ENCODE data around the gene KLF13.

Gene KLF13

DNA sequence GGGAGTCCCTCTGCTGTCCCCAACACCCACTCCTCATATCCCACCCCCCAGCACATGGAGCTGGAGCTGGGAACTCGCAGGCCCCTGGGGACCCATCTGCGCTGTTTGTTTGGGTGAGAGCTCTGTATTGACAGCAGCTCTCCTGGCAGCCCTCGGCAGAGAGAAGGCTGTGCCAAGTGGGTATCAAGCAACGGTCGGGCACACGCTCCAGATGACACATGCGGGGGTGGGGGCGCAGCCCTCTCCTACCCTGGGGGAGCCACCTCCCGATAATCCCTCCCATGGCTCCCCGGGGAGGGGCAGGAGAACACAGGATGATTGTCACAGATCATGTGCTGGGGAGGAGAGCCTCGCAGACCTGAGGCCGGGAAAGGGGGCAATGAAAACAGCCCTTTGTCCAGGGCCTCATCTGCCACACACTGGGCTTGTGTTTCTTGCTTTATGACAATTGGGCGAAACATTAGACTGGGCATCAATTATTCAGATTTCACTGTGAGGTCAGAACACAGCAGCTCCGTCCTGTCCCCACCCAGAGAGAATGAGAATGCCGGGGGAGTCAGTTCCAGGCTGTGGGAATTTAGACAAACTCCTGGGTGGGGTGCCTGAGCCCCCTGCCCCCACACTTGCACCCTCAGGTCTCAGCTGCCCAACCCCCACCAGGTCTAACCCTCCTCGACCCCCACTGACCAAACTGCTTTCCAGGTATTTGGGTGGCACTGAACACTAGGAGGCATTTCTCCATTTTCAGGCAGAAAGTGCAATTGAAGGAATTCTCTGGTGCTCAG is 46.4 kb upstream of the KLF13 start:
- TF ChIP-seq, protein P1, sequence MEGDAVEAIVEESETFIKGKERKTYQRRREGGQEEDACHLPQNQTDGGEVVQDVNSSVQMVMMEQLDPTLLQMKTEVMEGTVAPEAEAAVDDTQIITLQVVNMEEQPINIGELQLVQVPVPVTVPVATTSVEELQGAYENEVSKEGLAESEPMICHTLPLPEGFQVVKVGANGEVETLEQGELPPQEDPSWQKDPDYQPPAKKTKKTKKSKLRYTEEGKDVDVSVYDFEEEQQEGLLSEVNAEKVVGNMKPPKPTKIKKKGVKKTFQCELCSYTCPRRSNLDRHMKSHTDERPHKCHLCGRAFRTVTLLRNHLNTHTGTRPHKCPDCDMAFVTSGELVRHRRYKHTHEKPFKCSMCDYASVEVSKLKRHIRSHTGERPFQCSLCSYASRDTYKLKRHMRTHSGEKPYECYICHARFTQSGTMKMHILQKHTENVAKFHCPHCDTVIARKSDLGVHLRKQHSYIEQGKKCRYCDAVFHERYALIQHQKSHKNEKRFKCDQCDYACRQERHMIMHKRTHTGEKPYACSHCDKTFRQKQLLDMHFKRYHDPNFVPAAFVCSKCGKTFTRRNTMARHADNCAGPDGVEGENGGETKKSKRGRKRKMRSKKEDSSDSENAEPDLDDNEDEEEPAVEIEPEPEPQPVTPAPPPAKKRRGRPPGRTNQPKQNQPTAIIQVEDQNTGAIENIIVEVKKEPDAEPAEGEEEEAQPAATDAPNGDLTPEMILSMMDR (IDR thresholded peaks at IDR 0.05; ENCODE audit: low read depth, low read length): no peak
- DNase-seq (ENCODE audit: low read depth, low spot score): no peak
- in situ Hi-C loops (cut with HindIII; ENCODE audit: low sequenced_read_pairs): no loop called here
- H3K4me3 ChIP-seq (ENCODE audit: low read depth, low read length): no peak overlapping the region

DNA sequence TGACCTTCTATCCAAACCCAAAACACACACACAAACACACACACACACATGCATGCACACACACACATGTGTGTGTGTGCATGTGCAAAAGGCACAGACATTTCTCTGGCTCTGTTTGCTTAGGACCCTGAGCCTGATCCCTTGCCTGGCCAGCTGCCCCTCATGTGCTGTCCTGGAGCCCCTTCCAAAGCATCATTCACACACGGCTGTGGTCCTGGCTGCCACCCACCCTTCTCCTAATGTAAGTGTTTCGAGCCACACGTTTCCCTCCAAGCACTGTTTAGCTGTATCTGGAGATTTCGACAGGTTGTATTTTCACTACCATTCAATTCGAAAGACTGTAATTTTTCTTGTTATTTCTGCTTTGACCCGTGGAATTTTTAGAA is 45.8 kb upstream of the KLF13 start:
- in situ Hi-C loops (cut with HindIII; ENCODE audit: low sequenced_read_pairs): no loop called here
- TF ChIP-seq, protein P1 (IDR thresholded peaks at IDR 0.05; ENCODE audit: low read depth, low read length): no peak
- H3K4me3 ChIP-seq (ENCODE audit: low read depth, low read length): no peak overlapping the region
- no peak for DNase-seq (ENCODE audit: low read depth, low spot score)

DNA sequence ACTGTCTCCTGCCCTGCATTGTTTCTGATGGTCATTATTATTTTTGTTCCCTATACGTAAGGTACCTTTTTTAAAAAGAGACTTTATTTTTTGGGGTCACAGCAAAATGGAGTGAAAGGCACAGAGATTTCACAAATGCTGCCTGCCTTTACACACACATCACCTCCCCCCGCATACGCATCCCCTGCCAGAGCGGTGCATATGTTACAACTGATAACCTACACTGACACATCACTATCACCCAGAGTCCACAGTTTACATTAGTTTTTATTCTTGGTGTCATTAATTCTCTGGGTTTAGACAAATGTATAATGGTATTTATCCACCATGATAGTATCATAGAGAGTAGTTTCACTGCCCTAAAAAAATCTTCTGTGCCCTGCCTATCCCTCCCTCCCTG is 43.6 kb upstream of the KLF13 start:
- in situ Hi-C loops (cut with HindIII; ENCODE audit: low sequenced_read_pairs): no loop called here
- TF ChIP-seq, protein P1 (IDR thresholded peaks at IDR 0.05; ENCODE audit: low read depth, low read length): no peak
- no peak for DNase-seq (ENCODE audit: low read depth, low spot score)
- H3K4me3 ChIP-seq (ENCODE audit: low read depth, low read length): no peak overlapping the region

DNA sequence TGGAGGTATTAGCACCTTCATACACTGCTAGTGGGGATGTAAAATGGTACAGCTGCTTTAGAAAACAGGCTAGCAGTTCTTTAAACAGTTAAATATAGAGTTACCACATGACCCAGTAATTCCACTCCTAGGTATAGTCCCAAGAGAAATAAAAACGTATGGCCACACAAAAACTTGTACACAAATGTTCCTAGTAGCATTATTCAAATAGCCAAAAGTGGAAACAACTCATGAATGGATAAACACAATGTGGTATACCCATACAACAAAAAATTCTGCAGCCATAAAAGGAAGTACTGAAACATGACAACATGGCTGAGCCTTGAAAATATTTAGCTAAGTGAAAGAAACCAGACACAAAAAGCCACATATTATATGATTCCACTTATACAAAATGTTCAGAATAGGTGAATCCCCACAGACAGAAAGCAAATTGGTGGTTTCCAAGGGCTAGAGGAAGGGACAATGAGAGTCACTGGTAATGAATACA is 40.8 kb upstream of the KLF13 start:
- in situ Hi-C loops (cut with HindIII; ENCODE audit: low sequenced_read_pairs): no loop called here
- no peak for DNase-seq (ENCODE audit: low read depth, low spot score)
- TF ChIP-seq, protein P1 (IDR thresholded peaks at IDR 0.05; ENCODE audit: low read depth, low read length): no peak

DNA sequence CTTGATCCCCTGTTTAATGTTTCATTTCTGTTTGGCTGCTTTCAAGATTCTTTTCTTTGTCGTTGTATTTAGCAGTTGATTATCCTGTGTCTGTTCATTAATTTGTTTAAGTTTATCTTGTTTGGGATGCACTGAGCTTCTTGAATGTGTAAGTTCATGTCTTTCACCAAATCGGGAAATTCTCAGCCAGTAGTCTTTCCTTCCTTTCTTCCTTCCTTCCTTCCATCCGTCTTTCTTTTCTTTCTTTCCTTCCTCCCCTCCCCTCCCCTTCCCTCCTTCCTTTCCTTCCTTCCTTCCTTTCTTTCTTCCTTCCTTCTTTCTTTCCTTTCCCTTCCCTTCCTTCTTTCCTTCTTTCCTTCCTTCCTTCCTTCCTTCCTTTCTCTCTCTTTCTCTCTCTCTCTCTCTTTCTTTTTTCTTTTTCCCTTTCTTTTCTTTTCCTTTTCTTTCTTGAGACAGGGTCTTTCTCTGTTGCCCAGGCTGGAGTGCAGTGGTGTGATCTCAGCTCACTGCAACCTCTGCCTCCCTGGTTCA is 35.5 kb upstream of the KLF13 start:
- no peak overlapping the region for H3K4me3 ChIP-seq (ENCODE audit: low read depth, low read length)
- TF ChIP-seq, protein P1 (IDR thresholded peaks at IDR 0.05; ENCODE audit: low read depth, low read length): no peak
- no peak for DNase-seq (ENCODE audit: low read depth, low spot score)
- in situ Hi-C loops (cut with HindIII; ENCODE audit: low sequenced_read_pairs): no loop called here

More for the DNA sequence above, 40.8 kb upstream of the KLF13 start:
- H3K4me3 ChIP-seq (ENCODE audit: low read depth, low read length): no peak overlapping the region

DNA sequence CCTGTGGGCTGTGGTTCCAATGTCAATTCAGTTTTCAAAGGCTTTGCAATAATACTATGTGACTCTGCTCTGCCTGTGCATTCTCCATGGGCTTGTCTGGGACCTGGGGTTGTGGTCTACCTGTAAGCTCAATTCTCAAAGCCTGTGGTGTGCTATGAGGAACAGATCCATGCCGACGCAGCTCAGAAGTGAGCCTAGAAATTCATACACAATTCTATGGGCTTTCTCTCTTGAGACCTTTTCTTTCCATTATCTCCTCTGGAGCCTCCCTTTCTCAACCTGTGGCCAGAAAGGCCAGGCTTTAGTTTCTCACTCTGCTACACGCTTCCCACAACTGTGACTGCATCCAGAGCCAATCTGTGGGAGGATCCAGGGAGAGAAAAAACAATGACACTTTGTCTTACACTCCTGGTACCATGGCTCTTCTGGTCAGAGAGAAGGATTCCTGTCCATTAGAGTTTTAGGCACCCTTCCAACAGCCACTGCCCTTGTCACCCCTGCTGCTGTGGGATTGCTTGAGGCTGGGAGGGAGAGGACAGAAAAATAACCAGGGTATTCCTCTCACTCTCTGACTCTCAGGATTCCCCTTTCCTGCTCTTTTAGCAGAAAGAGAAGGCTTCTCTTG is 34.1 kb upstream of the KLF13 start:
- in situ Hi-C loops (cut with HindIII; ENCODE audit: low sequenced_read_pairs): no loop called here
- DNase-seq (ENCODE audit: low read depth, low spot score): no peak
- TF ChIP-seq, protein P1 (IDR thresholded peaks at IDR 0.05; ENCODE audit: low read depth, low read length): no peak
- H3K4me3 ChIP-seq (ENCODE audit: low read depth, low read length): no peak overlapping the region
